ENCODE data around the gene SPO11. TPM values are rescaled to one million over a fixed set of nuclear protein-coding genes. Genes with fewer than 3 reads are reported as not detected.

The SPO11 gene
- total RNA-seq (not detected), polyA plus RNA-seq (not detected)
- long read RNA-seq, donor 1 = 0 reads
- long read RNA-seq, donor 2 = 0 reads
- long read RNA-seq, donor 3 = 0 reads
- long read RNA-seq, donor 4 = 0 reads
- long read RNA-seq, donor 5 = 0 reads

GRCh38 chr20:57329608-57330221 lies at the start of gene SPO11:
TSS of gene SPO11 (plus strand) at chr20:57329803. CDS start at chr20:57329868, 65 bp downstream.
- ATAC-seq (ENCODE audit: insufficient read depth, low FRiP score) = no peak
- TF ChIP-seq CTCF (IDR thresholded peaks at IDR 0.05; ENCODE audit: control extremely low read depth, extremely low read depth) = no peak
- H3K27me3 ChIP-seq (ENCODE audit: control insufficient read depth in 3 of 3, insufficient read depth in 3 of 3, low read length in 2 of 3) = peaks cover 0 to 14% (median 4%) of the 10 kb centered on the region in 3 donors
- DNase-seq = no peak
- no peak within 1 kb of the TSS for H3K4me3 ChIP-seq
- H3K9ac ChIP-seq (ENCODE audit: insufficient read depth in 1 of 2, low read length in 2 of 2) = no peak within 1 kb of the TSS
- no peaks in the 10 kb centered on the region for H3K36me3 ChIP-seq (ENCODE audit: control insufficient read depth in 4 of 4, insufficient read depth in 4 of 4, low read length in 4 of 4)
- H3K9me3 ChIP-seq (ENCODE audit: control insufficient read depth in 4 of 4, insufficient read depth in 3 of 4, low read length in 3 of 4) = no peaks in the 10 kb centered on the region
- H3K27ac ChIP-seq (ENCODE audit: low read depth in 1 of 2, low read length in 1 of 2) = no peak within 1 kb of the TSS
- 62 to 72% methylated on average over 36 to 40 of the region's 40 CpGs for WGBS, 2 donors
- H3K4me1 ChIP-seq (ENCODE audit: control insufficient read depth in 5 of 5, insufficient read depth in 5 of 5, low read length in 5 of 5) = peaks cover 0 to 2% (median 0%) of the 10 kb centered on the region in 5 donors

GRCh38 chr20:57280221-57280620 lies 49.4 kb upstream of the SPO11 start:
- no peaks in the 10 kb centered on the region for H3K27me3 ChIP-seq (ENCODE audit: control insufficient read depth in 3 of 3, insufficient read depth in 3 of 3, low read length in 2 of 3)
- no peak overlapping the region for H3K9ac ChIP-seq (ENCODE audit: insufficient read depth in 1 of 2, low read length in 2 of 2)
- no peaks in the 10 kb centered on the region for H3K36me3 ChIP-seq (ENCODE audit: control insufficient read depth in 4 of 4, insufficient read depth in 4 of 4, low read length in 4 of 4)
- peaks cover 0 to 4% (median 0%) of the 10 kb centered on the region in 4 donors for H3K9me3 ChIP-seq (ENCODE audit: control insufficient read depth in 4 of 4, insufficient read depth in 3 of 4, low read length in 3 of 4)
- H3K4me1 ChIP-seq (ENCODE audit: control insufficient read depth in 5 of 5, insufficient read depth in 5 of 5, low read length in 5 of 5) = peaks cover 0 to 21% (median 0%) of the 10 kb centered on the region in 5 donors
- H3K27ac ChIP-seq (ENCODE audit: low read depth in 1 of 2, low read length in 1 of 2) = no peak overlapping the region
- ATAC-seq (ENCODE audit: insufficient read depth, low FRiP score) (no peak), DNase-seq (no peak)
- TF ChIP-seq CTCF (IDR thresholded peaks at IDR 0.05; ENCODE audit: control extremely low read depth, extremely low read depth) = no peak
- H3K4me3 ChIP-seq = no peak overlapping the region
- 85 to 86% methylated on average over 10 of the region's 10 CpGs for WGBS, 2 donors

- ATAC-seq (ENCODE audit: insufficient read depth, low FRiP score) = no peak
- Histone ChIP-seq H3K27me3 (ENCODE audit: control insufficient read depth in 3 of 3, insufficient read depth in 3 of 3, low read length in 2 of 3) (no peaks in the 10 kb centered on the region), H3K27ac (ENCODE audit: low read depth in 1 of 2, low read length in 1 of 2) (no peak overlapping the region), H3K9me3 (ENCODE audit: control insufficient read depth in 4 of 4, insufficient read depth in 3 of 4, low read length in 3 of 4) (no peaks in the 10 kb centered on the region), H3K36me3 (ENCODE audit: control insufficient read depth in 4 of 4, insufficient read depth in 4 of 4, low read length in 4 of 4) (no peaks in the 10 kb centered on the region), H3K4me3 (no peak overlapping the region), H3K4me1 (ENCODE audit: control insufficient read depth in 5 of 5, insufficient read depth in 5 of 5, low read length in 5 of 5) (peaks cover 0 to 22% (median 0%) of the 10 kb centered on the region in 5 donors), H3K9ac (ENCODE audit: insufficient read depth in 1 of 2, low read length in 2 of 2) (no peak overlapping the region)
- WGBS, 2 donors = 77 to 86% methylated on average over 7 of the region's 7 CpGs
- TF ChIP-seq CTCF (IDR thresholded peaks at IDR 0.05; ENCODE audit: control extremely low read depth, extremely low read depth) = no peak
- no peak for DNase-seq
Measured at GRCh38 chr20:57281900-57282299, 47.7 kb upstream of the SPO11 start.

Data from lung (tissue), 16 donors.